Panc1 (cell line): ENCODE measurements around the gene PIGZ.

Source experiments
- POLR2AphosphoS5 ChIP-seq: IDR thresholded peaks from 2 replicates; pipeline ENCODE4 v1.6.1; 2012; ENCODE audit warnings: mild to moderate bottlenecking, low read depth, low read length, moderate library complexity
- SIN3A ChIP-seq: IDR thresholded peaks from 2 replicates; pipeline ENCODE4 v1.6.1; 2012; ENCODE audit warnings: low read depth, mild to moderate bottlenecking, low read length, moderate library complexity, borderline replicate concordance; ENCODE audit not compliant: insufficient read depth
- TCF7L2 ChIP-seq: IDR thresholded peaks from 2 replicates; pipeline ENCODE4 v1.6.1; 2011; ENCODE audit warnings: mild to moderate bottlenecking, low read depth, low read length, inconsistent platforms
- TF ChIP-seq, protein P1 (sequence below): fragments of 450-650 bp; IDR thresholded peaks from 2 replicates; pipeline ENCODE4 v1.5.1; 2017; ENCODE audit warnings: mild to moderate bottlenecking
- TF ChIP-seq, protein P2 (sequence below), 2 experiments: IDR thresholded peaks; 2 replicates each; pipeline ENCODE4 v1.6.1; 2011 to 2012; ENCODE audit warnings: low read depth in 2 of 2, control low read depth in 1 of 2, low read length in 1 of 2, mild to moderate bottlenecking in 1 of 2, moderate library complexity in 1 of 2; ENCODE audit not compliant: insufficient read depth in 1 of 2

DNA sequence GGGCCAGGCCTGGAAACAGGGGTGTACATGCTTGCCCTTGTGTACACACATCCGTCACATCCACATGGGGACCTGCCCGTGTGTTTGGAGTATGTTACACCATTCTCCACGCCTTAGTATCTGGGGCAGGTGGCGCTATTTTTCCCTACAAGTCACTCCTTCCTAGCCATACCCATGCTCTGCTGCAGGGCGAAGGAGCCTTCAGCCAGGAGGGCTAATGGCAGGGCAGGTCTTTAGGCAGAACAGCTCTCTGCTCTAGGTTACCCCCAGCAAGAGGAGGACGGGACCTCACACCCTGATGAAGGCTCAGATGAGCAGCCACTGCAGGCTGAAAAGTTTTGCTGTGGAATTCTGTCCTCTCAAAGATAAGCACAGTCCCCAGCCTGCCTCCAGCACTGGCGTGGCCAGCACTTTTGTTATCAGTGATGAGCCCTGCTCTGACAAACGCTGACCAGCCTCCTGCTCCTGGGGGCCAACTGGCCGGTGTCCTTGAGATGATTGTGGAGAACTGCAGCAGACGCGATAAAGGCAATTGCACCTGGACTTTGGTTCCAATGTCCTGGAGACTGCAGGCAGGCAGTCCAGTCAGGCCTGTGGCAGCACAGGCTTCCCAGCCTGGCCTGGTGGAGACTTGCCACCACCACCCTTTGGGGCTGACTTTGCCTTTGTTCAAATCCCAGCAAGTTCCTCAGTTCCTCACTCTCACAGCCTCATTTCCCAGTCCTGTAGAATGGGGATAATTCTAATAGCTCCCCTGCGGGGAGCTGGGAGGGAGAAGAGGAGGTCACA is 19.8 kb upstream of the PIGZ start:
- TF ChIP-seq POLR2AphosphoS5 (no peak), SIN3A (no peak), TCF7L2 (no peak)
- TF ChIP-seq, protein P1, sequence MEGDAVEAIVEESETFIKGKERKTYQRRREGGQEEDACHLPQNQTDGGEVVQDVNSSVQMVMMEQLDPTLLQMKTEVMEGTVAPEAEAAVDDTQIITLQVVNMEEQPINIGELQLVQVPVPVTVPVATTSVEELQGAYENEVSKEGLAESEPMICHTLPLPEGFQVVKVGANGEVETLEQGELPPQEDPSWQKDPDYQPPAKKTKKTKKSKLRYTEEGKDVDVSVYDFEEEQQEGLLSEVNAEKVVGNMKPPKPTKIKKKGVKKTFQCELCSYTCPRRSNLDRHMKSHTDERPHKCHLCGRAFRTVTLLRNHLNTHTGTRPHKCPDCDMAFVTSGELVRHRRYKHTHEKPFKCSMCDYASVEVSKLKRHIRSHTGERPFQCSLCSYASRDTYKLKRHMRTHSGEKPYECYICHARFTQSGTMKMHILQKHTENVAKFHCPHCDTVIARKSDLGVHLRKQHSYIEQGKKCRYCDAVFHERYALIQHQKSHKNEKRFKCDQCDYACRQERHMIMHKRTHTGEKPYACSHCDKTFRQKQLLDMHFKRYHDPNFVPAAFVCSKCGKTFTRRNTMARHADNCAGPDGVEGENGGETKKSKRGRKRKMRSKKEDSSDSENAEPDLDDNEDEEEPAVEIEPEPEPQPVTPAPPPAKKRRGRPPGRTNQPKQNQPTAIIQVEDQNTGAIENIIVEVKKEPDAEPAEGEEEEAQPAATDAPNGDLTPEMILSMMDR: no peak; the same call in 1 of the 2 replicates
- TF ChIP-seq, protein P2, sequence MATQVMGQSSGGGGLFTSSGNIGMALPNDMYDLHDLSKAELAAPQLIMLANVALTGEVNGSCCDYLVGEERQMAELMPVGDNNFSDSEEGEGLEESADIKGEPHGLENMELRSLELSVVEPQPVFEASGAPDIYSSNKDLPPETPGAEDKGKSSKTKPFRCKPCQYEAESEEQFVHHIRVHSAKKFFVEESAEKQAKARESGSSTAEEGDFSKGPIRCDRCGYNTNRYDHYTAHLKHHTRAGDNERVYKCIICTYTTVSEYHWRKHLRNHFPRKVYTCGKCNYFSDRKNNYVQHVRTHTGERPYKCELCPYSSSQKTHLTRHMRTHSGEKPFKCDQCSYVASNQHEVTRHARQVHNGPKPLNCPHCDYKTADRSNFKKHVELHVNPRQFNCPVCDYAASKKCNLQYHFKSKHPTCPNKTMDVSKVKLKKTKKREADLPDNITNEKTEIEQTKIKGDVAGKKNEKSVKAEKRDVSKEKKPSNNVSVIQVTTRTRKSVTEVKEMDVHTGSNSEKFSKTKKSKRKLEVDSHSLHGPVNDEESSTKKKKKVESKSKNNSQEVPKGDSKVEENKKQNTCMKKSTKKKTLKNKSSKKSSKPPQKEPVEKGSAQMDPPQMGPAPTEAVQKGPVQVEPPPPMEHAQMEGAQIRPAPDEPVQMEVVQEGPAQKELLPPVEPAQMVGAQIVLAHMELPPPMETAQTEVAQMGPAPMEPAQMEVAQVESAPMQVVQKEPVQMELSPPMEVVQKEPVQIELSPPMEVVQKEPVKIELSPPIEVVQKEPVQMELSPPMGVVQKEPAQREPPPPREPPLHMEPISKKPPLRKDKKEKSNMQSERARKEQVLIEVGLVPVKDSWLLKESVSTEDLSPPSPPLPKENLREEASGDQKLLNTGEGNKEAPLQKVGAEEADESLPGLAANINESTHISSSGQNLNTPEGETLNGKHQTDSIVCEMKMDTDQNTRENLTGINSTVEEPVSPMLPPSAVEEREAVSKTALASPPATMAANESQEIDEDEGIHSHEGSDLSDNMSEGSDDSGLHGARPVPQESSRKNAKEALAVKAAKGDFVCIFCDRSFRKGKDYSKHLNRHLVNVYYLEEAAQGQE (IDR thresholded peaks at IDR 0.05; ENCODE audit: insufficient read depth in 1 of 2, low read depth in 2 of 2, low read length in 1 of 2): no peak
